ENCODE measurements around the gene TESPA1. TPM values are rescaled to one million over a fixed set of nuclear protein-coding genes. Genes with fewer than 3 reads are reported as not detected.

TESPA1 gene
- total and polyA plus RNA-seq, 2 experiments from 2014 or later = 0.34 TPM; not detected in 1

- no peak for TF ChIP-seq EZH2 (IDR thresholded peaks at IDR 0.05; ENCODE audit: low read depth, unreplicated experiment)
- TF ChIP-seq STAT1 (IDR thresholded peaks at IDR 0.05; ENCODE audit: unreplicated experiment) = no peak
Observed at GRCh38 chr12:54937929-54938328, 46.6 kb downstream of the TESPA1 start (continued).

GRCh38 chr12:54937376-54937775 is 47.2 kb downstream of the TESPA1 start:
- Mint-ChIP-seq H3K27me3 (ENCODE audit: insufficient read depth, low read depth, poor library complexity) (peaks cover 6% of the 10 kb centered on the region), H3K4me1 (peaks cover 2% of the 10 kb centered on the region; the same call in 2 of the 3 replicates), H3K4me3 (no peak overlapping the region), H3K9me3 (no peaks in the 10 kb centered on the region; the same call in 2 of the 3 replicates), H3K27ac (no peak overlapping the region), H3K36me3 (ENCODE audit: low read depth) (no peaks in the 10 kb centered on the region)
- Histone ChIP-seq H3K9me2 (ENCODE audit: insufficient read depth) (0 out of 2 replicates have a peak, but pooled peaks cover 11% of the 10 kb centered on the region), H3K4me2 (no peak overlapping the region), H2AFZ (no peak overlapping the region), H3K4me1 (ENCODE audit: insufficient read depth) (no peaks in the 10 kb centered on the region), H3K27ac (ENCODE audit: low read depth) (no peak overlapping the region), H3F3A (replicated peaks; ENCODE audit: low read depth) (no peaks in the 10 kb centered on the region), H3K4me3 (no peak overlapping the region), H3K36me3 (ENCODE audit: insufficient read depth) (no peaks in the 10 kb centered on the region), H3K79me2 (replicated peaks; ENCODE audit: insufficient read depth) (no peaks in the 10 kb centered on the region), H3K27me3 (ENCODE audit: insufficient read depth) (no peaks in the 10 kb centered on the region), H4K20me1 (replicated peaks; ENCODE audit: insufficient read depth) (no peaks in the 10 kb centered on the region)
- no peak for TF ChIP-seq CREB1 (CRISPR knock-in tag; IDR thresholded peaks at IDR 0.05; ENCODE audit: low read depth)
- no peak for TF ChIP-seq ZNF462 (CRISPR knock-in tag; IDR thresholded peaks at IDR 0.05)
- TF ChIP-seq EZH2 (IDR thresholded peaks at IDR 0.05; ENCODE audit: low read depth, unreplicated experiment) = no peak
- TF ChIP-seq JUNB (IDR thresholded peaks at IDR 0.05; ENCODE audit: unreplicated experiment) = no peak
- no peak for TF ChIP-seq ETS1 (IDR thresholded peaks at IDR 0.05)
- no peak for TF ChIP-seq POLR2AphosphoS5 (IDR thresholded peaks at IDR 0.05; ENCODE audit: low read depth)
- TF ChIP-seq CTCF (conservative IDR thresholded peaks at IDR 0.05; ENCODE audit: low read depth in 2 of 2) = no peak
- no peak for TF ChIP-seq STAT1 (IDR thresholded peaks at IDR 0.05; ENCODE audit: unreplicated experiment)
- TF ChIP-seq ZNF114 (CRISPR knock-in tag; IDR thresholded peaks at IDR 0.05) = no peak
- TF ChIP-seq REST (IDR thresholded peaks at IDR 0.05; ENCODE audit: unreplicated experiment) = no peak
- no peak for TF ChIP-seq EZH2phosphoT487 (IDR thresholded peaks at IDR 0.05; ENCODE audit: unreplicated experiment)
- no peak for TF ChIP-seq NANOG (IDR thresholded peaks at IDR 0.05; ENCODE audit: borderline replicate concordance)
- TF ChIP-seq ZNF331 (CRISPR knock-in tag; IDR thresholded peaks at IDR 0.05; ENCODE audit: low read depth) = no peak
- no peak for ATAC-seq
- no peak for DNase-seq (ENCODE audit: low spot score)

Measured in GM23338 (cell line).